ENCODE measurements around the gene SPI1.
"Not testable (repeated sequence)": the region's sequence is repeated elsewhere in the genome, so short reads cannot be mapped to it uniquely, and the experiment has no call there.

Gene SPI1

GRCh38 chr11:47337229-47337924, 41.0 kb downstream of the SPI1 start:
- no peak for DNase-seq

- DNase-seq: no peak
Measured at GRCh38 chr11:47336595-47336994, 41.8 kb downstream of the SPI1 start.

GRCh38 chr11:47335733-47336132, 42.6 kb downstream of the SPI1 start:
- DNase-seq: no peak

- not testable (repeated sequence) for DNase-seq
Measured at GRCh38 chr11:47334699-47335411, 43.5 kb downstream of the SPI1 start.

- no peak for DNase-seq
Measured at GRCh38 chr11:47333886-47334443, 44.4 kb downstream of the SPI1 start.

- DNase-seq: no peak
Measured at GRCh38 chr11:47333526-47333845, 44.9 kb downstream of the SPI1 start.

GRCh38 chr11:47332791-47333525, 45.4 kb downstream of the SPI1 start:
- no peak for DNase-seq

GRCh38 chr11:47332303-47332711, 46.0 kb downstream of the SPI1 start:
- no peak for DNase-seq

GRCh38 chr11:47331454-47332302, 46.7 kb downstream of the SPI1 start:
- no peak for DNase-seq

- DNase-seq: no peak
Measured at GRCh38 chr11:47329987-47330931, 48.1 kb downstream of the SPI1 start.

- no peak for DNase-seq
Measured at GRCh38 chr11:47329431-47329986, 48.8 kb downstream of the SPI1 start.

GRCh38 chr11:47328449-47329390, 49.6 kb downstream of the SPI1 start:
- no peak for DNase-seq

GRCh38 chr11:47327949-47328348, 50.4 kb downstream of the SPI1 start:
- DNase-seq: no peak

- DNase-seq: no peak
Measured at GRCh38 chr11:47327025-47327424, 51.3 kb downstream of the SPI1 start.

- no peak for DNase-seq
Measured at GRCh38 chr11:47326198-47326597, 52.1 kb downstream of the SPI1 start.

GRCh38 chr11:47325271-47326041, 52.9 kb downstream of the SPI1 start:
- no peak for DNase-seq

- no peak for DNase-seq
Measured at GRCh38 chr11:47324520-47324919, 53.8 kb downstream of the SPI1 start.

- no peak for DNase-seq
Measured at GRCh38 chr11:47318166-47318565, 60.2 kb downstream of the SPI1 start.

Measured in NCI-H1436 treated with DMSO at 0.1 percent for 48 hours (cell line).